Gastroesophageal sphincter (tissue), 4 donors: ENCODE measurements around the gene IL20RB. TPM values are rescaled to one million over a fixed set of nuclear protein-coding genes. Genes with fewer than 3 reads are reported as not detected.

ENCODE experiments used
- ATAC-seq: fragments of 150-250 bp; one replicate; pipeline ENCODE4 v1.9.1; 2016; ENCODE audit warnings: mild to moderate bottlenecking, moderate library complexity
- H3K27ac ChIP-seq, 4 donors: fragments of 200-600 bp; sonication (generic) in 3 of 4; 1 replicate in 3 of 4; 2 replicates in 1 of 4; pipeline ENCODE4 v1.5.1; 2016 to 2019
- H3K27me3 ChIP-seq: fragments of 200-600 bp; sonication (generic); one replicate; pipeline ENCODE4 v1.5.1; 2019
- H3K36me3 ChIP-seq, 2 donors: fragments of 200-600 bp; sonication (generic); one replicate each; pipeline ENCODE4 v1.5.1; 2019; ENCODE audit warnings: control low read depth in 1 of 2
- H3K4me1 ChIP-seq, 3 donors: fragments of 200-600 bp; sonication (generic); 1 replicate in 2 of 3; 2 replicates in 1 of 3; pipeline ENCODE4 v1.5.1; 2016 to 2019; ENCODE audit warnings: control low read depth in 2 of 3
- H3K4me3 ChIP-seq, 2 donors: fragments of 200-600 bp; sonication (generic); one replicate each; pipeline ENCODE4 v1.5.1; 2019; ENCODE audit warnings: mild to moderate bottlenecking in 1 of 2, moderate library complexity in 1 of 2
- H3K9me3 ChIP-seq, 3 donors: fragments of 200-600 bp; sonication (generic); one replicate each; pipeline ENCODE4 v1.5.1; 2017 to 2019; ENCODE audit warnings: control low read depth in 2 of 3
- EP300 ChIP-seq: sonication (generic); formaldehyde crosslinking; IDR thresholded peaks from one replicate; pipeline ENCODE4 v1.6.1; 2017; ENCODE audit warnings: antibody characterized with exemption, mild to moderate bottlenecking
- POLR2A ChIP-seq, 2 donors: fragments of 450-650 bp; IDR thresholded peaks; one replicate each; pipeline ENCODE4 v1.6.1; 2017; ENCODE audit warnings: antibody characterized with exemption in 2 of 2, mild to moderate bottlenecking in 2 of 2, moderate library complexity in 1 of 2
- POLR2AphosphoS5 ChIP-seq: sonication (generic); formaldehyde crosslinking; IDR thresholded peaks from one replicate; pipeline ENCODE4 v1.6.1; 2017; ENCODE audit warnings: antibody characterized with exemption
- WGBS, 2 donors: methylation state at CpG; one replicate each; pipeline ENCODE4 v1.1.5; 2018; ENCODE audit warnings: low coverage in 1 of 2; 5-methylcytosine and 5-hydroxymethylcytosine counted together
- total RNA-seq, 4 donors: library from RNA; depleted of rRNA; stranded (reverse); fragments of >200 nt; gene quantifications; one replicate each; pipeline ENCODE4 v1.1.0, GENCODE V29; 2016
- TF ChIP-seq, protein P1 (sequence below), 4 experiments: fragments of 200-600 bp in 2 of 4; fragments of 450-650 bp in 2 of 4; sonication (generic) in 1 of 4; IDR thresholded peaks; one replicate each; pipeline ENCODE4 v1.5.1; 2017 to 2019; ENCODE audit warnings: antibody characterized with exemption in 4 of 4, mild to moderate bottlenecking in 2 of 4, moderate library complexity in 2 of 4

IL20RB gene
- total RNA-seq, 4 donors from 2014 or later, result 0.62 to 7.3 (median 1.0) TPM

- 85 to 100% methylated on average over 1 to 2 of the region's 2 CpGs for WGBS, 2 donors
- H3K4me1 ChIP-seq, result no peaks in the 10 kb centered on the region
- no peaks in the 10 kb centered on the region for H3K36me3 ChIP-seq
- TF ChIP-seq POLR2A (IDR thresholded peaks at IDR 0.05), result no peak
- TF ChIP-seq, protein P1, sequence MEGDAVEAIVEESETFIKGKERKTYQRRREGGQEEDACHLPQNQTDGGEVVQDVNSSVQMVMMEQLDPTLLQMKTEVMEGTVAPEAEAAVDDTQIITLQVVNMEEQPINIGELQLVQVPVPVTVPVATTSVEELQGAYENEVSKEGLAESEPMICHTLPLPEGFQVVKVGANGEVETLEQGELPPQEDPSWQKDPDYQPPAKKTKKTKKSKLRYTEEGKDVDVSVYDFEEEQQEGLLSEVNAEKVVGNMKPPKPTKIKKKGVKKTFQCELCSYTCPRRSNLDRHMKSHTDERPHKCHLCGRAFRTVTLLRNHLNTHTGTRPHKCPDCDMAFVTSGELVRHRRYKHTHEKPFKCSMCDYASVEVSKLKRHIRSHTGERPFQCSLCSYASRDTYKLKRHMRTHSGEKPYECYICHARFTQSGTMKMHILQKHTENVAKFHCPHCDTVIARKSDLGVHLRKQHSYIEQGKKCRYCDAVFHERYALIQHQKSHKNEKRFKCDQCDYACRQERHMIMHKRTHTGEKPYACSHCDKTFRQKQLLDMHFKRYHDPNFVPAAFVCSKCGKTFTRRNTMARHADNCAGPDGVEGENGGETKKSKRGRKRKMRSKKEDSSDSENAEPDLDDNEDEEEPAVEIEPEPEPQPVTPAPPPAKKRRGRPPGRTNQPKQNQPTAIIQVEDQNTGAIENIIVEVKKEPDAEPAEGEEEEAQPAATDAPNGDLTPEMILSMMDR (IDR thresholded peaks at IDR 0.05), result no peak
- no peaks in the 10 kb centered on the region for H3K9me3 ChIP-seq
- H3K27me3 ChIP-seq, result peaks cover 9% of the 10 kb centered on the region
- ATAC-seq, result no peak
- no peak overlapping the region for H3K27ac ChIP-seq
- no peak overlapping the region for H3K4me3 ChIP-seq
Observed at GRCh38 chr3:137041251-137041650, 83.5 kb downstream of the IL20RB start.

- TF ChIP-seq POLR2A (IDR thresholded peaks at IDR 0.05) (no peak), EP300 (no peak), POLR2AphosphoS5 (no peak)
- TF ChIP-seq, protein P1 (IDR thresholded peaks at IDR 0.05), result no peak
- WGBS, 2 donors, result 71 to 88% methylated on average over 2 to 4 of the region's 4 CpGs
- no peak for ATAC-seq
Observed at GRCh38 chr3:137041686-137042085, 83.9 kb downstream of the IL20RB start.

DNA sequence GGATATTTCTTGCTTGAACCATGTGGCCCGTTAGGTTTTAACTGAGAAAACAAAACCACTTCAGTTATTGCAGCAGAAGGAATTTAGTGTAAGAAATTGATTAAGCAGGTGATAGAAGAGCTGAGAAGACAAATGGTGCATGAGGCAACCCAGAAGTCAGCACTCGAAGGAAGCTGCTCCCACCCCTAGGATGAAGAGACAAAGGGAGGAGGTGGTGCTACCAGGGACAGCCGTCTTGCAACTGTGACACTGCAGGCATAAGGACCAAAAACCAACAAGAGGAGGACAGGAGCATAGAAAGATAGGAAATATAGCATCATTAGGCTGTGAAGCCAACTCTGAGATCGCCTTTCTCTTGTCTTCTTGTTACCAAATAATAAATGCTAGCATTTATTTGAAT is 89.0 kb downstream of the IL20RB start:
- 65 to 66% methylated on average over 4 of the region's 4 CpGs for WGBS, 2 donors
- Histone ChIP-seq H3K27ac (no peak overlapping the region), H3K4me1 (no peaks in the 10 kb centered on the region), H3K4me3 (no peak overlapping the region), H3K9me3 (no peaks in the 10 kb centered on the region), H3K36me3 (no peaks in the 10 kb centered on the region), H3K27me3 (peaks cover 15% of the 10 kb centered on the region)
- TF ChIP-seq, protein P1 (IDR thresholded peaks at IDR 0.05), result no peak
- TF ChIP-seq POLR2A (IDR thresholded peaks at IDR 0.05), result no peak
- no peak for TF ChIP-seq POLR2AphosphoS5
- no peak for TF ChIP-seq EP300
- no peak for ATAC-seq

More at GRCh38 chr3:137041686-137042085, 83.9 kb downstream of the IL20RB start:
- H3K4me1 ChIP-seq, result no peaks in the 10 kb centered on the region
- peaks cover 9% of the 10 kb centered on the region for H3K27me3 ChIP-seq
- H3K9me3 ChIP-seq, result no peaks in the 10 kb centered on the region
- no peak overlapping the region for H3K4me3 ChIP-seq
- H3K36me3 ChIP-seq, result no peaks in the 10 kb centered on the region
- H3K27ac ChIP-seq, result no peak overlapping the region

GRCh38 chr3:137047240-137047639 is 89.5 kb downstream of the IL20RB start:
- no peaks in the 10 kb centered on the region for H3K9me3 ChIP-seq
- no peak for TF ChIP-seq POLR2AphosphoS5
- TF ChIP-seq, protein P1 (IDR thresholded peaks at IDR 0.05), result no peak
- no peak for TF ChIP-seq POLR2A (IDR thresholded peaks at IDR 0.05)
- TF ChIP-seq EP300, result no peak
- H3K27me3 ChIP-seq, result peaks cover 15% of the 10 kb centered on the region
- no peak for ATAC-seq
- H3K27ac ChIP-seq, result no peak overlapping the region
- 65 to 69% methylated on average over 3 to 4 of the region's 4 CpGs for WGBS, 2 donors
- H3K36me3 ChIP-seq, result no peaks in the 10 kb centered on the region
- no peak overlapping the region for H3K4me3 ChIP-seq
- H3K4me1 ChIP-seq, result no peaks in the 10 kb centered on the region

- Histone ChIP-seq H3K4me3 (no peak overlapping the region), H3K4me1 (no peaks in the 10 kb centered on the region), H3K27ac (no peak overlapping the region), H3K27me3 (peaks cover 9% of the 10 kb centered on the region), H3K9me3 (no peaks in the 10 kb centered on the region), H3K36me3 (no peaks in the 10 kb centered on the region)
- ATAC-seq, result no peak
- TF ChIP-seq, protein P1 (IDR thresholded peaks at IDR 0.05), result no peak
- TF ChIP-seq EP300, result no peak
- no peak for TF ChIP-seq POLR2A (IDR thresholded peaks at IDR 0.05)
- no peak for TF ChIP-seq POLR2AphosphoS5
- no CpG with 5 or more reads among the region's 3 CpGs for WGBS, 2 donors
Observed at GRCh38 chr3:137050281-137050680, 92.5 kb downstream of the IL20RB start.
